HG02642 (cell line): ENCODE measurements around the gene SLC9A9.
A peak's percentile ranks its signal among the peaks of the same experiment; 100 is the strongest.
"Not testable (repeated sequence)": the region's sequence is repeated elsewhere in the genome, so short reads cannot be mapped to it uniquely, and the experiment has no call there.

ENCODE experiments used
- ATAC-seq: cut with Tn5 transposase; IDR thresholded peaks from one replicate; pipeline ENCODE4 v1.9.1; 2021; ENCODE audit warnings: mild to moderate bottlenecking; ENCODE audit not compliant: unreplicated experiment, poor library complexity

SLC9A9 gene

DNA sequence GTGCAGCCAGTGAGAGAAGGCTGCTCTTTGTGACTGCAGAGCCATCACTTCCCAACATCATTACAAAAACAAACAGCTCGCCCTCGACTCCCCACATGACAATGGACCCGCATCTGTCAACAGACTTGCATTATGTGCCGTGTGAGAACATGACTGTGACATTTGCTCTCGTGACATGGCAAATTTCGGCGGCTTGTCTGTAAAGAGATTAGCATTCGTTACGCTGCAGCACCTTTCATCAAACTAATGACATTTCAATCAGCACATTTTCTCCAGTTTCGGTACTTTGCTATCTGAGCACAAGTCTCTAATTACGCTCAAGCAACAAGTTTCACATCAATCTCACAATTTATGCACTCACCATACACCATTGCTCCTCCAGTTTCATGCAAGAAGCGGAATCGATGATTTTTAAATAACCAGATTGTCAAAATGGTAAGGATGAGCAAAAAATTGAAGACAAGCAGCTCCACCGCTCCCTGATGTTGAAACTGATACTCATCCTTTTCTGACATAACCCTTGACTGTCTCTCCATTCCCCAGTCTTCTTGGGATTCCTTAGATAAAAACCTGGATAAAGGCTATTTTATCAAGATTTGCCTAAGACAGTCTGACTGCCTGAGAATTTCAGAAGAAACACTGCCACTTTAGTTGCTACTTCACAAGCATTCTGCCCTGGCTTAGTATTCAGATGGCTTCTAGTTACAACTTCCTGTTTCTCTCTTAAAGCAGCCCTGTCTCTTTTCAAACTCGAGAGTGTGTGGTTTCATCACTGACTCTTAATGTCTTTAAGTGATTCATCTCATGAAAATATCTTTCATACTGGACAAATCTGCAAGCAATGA, at the start of gene SLC9A9:
Gene SLC9A9 (minus strand): TSS at position 682 of the 845 bp plus-strand sequence. CDS start 146 bp downstream, at position 536.
- ATAC-seq = peak; percentile 86

GRCh38 chr3:143897576-143898295, 49.5 kb upstream of the SLC9A9 start:
- ATAC-seq = no peak

DNA sequence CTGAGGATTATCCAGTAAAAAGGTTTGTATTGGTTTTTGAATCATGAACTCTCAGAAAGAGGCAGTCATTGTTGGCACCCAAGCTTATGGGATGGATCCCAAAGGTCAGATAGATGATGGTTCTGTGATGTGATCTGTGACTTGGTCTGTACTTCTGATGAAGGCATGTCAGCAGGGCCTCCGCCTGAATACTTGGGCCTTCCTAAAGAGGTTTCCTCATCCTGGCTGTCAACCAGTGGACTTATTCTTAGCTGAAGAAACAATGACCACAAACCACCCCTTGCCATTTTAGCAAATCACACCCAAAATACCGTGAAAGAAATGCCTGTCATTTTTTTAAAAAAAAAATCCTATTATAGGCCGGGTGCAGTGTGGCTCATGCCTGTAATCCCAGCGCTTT, 48.2 kb upstream of the SLC9A9 start:
- no peak for ATAC-seq

- ATAC-seq = no peak
Observed at GRCh38 chr3:143895805-143896204, 47.5 kb upstream of the SLC9A9 start.

DNA sequence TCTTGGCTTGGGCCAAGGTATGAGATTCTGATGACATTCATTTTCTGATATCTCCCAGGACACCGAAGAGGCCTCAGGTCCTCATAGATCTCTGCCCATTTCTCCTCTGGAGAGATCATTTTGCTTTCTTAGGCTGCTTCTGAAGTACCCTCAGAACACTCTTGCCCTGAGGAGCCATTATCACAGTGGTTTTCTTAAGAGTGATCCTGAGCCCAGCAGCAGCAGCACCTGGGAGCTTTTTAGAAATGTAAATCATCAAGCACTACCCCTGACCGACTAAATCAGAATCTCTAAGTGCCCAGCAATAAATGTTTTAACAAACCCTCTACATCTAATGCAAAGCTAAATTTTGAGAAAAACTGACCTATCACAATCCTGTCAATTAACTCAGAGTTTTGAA, 40.6 kb upstream of the SLC9A9 start:
- ATAC-seq = no peak

GRCh38 chr3:143888166-143888565, 39.9 kb upstream of the SLC9A9 start:
- ATAC-seq = no peak

GRCh38 chr3:143885780-143886427, 37.6 kb upstream of the SLC9A9 start:
- ATAC-seq = peak; percentile 95

GRCh38 chr3:143884861-143885260, 36.6 kb upstream of the SLC9A9 start:
- ATAC-seq = no peak

DNA sequence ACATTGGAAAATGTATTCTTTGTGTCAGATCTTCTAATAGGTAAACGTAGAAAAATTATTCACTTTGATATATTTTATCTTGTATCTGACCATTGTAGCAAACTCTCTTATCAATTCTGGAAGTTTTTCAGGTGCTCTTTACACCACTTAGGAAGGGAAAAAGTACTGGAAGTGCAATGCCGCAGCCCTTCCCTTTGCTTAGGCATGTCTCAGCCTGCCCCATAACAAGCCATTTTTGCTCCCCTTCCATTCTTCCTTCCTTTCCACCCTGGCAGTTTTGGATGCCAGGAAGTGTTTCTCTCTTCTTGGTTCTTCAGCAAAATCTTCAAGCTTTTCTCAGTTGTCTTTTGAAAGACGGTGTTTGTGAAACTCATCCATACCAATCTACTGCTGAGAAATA, 34.9 kb upstream of the SLC9A9 start:
- no peak for ATAC-seq

GRCh38 chr3:143881095-143881494, 32.8 kb upstream of the SLC9A9 start:
- ATAC-seq = no peak

DNA sequence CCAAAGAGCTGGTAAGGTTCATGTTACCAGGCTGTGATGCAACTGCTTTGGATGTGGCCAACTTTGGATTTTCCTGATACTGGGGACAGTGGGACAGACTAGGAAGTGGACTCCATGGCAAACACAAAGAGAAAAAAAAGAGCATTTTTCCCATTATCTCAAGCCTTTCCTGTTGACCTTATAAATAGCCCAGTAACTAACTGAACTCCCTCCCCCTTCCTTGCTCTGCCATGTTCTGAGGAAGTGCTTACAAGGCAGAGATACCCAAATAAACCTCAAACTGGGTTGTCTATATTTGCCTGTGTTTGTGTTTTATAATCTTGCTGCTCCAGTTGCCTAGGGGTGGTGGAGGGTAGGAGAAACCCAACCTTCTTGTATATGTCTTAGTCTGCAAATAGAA, 27.3 kb upstream of the SLC9A9 start:
- ATAC-seq = no peak

DNA sequence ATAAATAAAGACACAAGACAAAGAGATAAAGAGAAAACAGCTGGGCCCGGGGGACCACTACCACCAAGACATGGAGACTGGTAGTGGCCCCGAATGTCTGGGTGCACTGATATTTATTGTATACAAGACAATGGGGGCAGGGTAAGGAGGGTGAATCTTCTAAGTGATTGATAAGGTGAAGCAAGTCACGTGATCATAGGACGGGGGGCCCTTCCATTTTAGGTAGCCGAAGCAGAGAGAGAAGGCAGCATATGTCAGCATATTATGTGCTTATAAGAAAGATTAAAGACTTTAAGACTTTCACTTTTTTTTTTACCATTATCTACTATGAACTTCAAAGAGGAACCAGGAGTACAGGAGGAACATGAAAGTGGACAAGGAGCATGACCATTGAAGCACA, 25.3 kb upstream of the SLC9A9 start:
- not testable (repeated sequence) for ATAC-seq

DNA sequence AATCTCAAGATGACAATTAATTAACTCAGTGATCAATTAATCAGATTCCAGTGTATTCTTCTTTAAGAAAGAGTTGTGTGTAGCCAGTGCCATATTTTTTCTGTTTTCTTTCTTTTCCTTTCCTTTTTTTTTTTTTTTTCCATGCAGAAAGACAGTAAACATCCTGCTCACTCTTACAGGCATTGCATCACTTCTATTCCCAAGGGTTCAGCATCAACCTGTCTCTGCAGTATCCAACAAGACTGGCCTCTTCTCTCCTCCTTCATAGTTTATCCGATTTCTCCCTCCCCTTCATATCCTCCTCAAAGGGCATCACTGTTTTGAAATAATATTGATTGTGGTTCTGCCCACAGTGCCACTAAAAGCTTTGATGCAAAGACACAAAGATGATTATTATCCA, 17.0 kb upstream of the SLC9A9 start:
- no peak for ATAC-seq

DNA sequence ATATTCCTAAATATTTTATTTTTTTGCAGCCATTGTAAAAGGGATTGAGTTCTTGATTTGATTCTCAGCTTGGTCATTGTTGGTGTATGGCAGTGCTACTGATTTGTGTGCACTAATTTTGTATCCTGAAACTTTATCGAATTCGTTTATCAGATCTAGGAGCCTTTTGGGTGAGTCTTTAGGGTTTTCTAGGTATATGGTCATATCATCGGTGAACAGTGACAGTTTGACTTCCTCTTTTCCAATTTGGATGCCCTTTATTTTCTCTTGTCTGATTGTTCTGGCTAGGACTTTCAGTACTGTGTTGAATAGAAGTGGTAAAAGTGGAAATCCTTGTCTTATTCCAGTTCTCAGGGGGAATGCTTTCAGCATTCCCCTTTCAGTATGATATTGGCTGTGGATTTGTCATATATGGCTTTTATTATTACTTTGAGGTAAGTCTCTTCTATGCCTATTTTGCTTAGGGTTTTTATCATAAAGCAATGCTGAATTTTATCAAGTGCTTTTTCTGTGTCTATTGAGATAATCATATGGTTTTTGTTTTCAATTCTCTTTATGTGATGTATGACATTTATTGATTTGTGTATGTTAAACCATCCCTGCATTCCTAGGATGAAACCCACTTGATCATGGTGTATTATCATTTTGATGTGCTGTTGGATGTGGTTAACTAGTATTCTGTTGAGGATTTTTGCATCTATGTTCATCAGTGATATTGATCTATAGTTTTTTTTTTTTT, 11.4 kb upstream of the SLC9A9 start:
- ATAC-seq = no peak

GRCh38 chr3:143856252-143856970, 8.1 kb upstream of the SLC9A9 start:
- ATAC-seq = no peak

DNA sequence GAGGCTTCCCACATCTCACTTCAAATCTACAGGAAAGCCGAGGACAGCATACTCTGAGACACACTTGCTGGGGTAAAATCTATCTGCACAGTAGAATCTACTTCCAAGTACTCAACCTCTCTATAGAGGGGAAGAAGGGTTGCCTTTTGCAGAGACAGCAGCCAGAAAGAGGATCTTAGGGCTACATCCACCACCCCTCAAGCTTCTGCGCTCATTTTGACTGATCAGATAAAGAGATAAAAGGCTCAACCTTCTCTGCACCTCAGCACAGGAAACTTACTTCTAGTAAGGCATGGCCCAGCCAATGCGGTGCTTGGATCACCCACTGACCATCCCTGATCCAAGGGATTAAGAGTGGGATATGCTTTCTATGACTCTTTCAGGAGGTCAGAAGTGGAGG, 6.9 kb upstream of the SLC9A9 start:
- no peak for ATAC-seq

GRCh38 chr3:143851331-143852017, 3.2 kb upstream of the SLC9A9 start:
- ATAC-seq = no peak

GRCh38 chr3:143850877-143851276, 2.6 kb upstream of the SLC9A9 start:
- ATAC-seq = peak; percentile 32

- ATAC-seq = peak; percentile 49
Observed at GRCh38 chr3:143849854-143850549, 1.7 kb upstream of the SLC9A9 start.
